Duodenal mucosa (tissue), 2 donors: ENCODE data around the gene FNDC3A.
"Not testable (repeated sequence)": the region's sequence is repeated elsewhere in the genome, so short reads cannot be mapped to it uniquely, and the experiment has no call there.

Experiments
- H3K27ac ChIP-seq: one replicate; pipeline ENCODE4 v1.7.0; 2013; ENCODE audit warnings: low read depth, low read length
- H3K27me3 ChIP-seq, 2 donors: one replicate each; pipeline ENCODE4 v1.7.0; 2013; ENCODE audit warnings: low read length in 2 of 2, control low read depth in 1 of 2; ENCODE audit not compliant: insufficient read depth in 2 of 2, control insufficient read depth in 1 of 2
- H3K36me3 ChIP-seq, 2 donors: one replicate each; pipeline ENCODE4 v1.7.0; 2013; ENCODE audit warnings: low read length in 2 of 2, control low read depth in 1 of 2; ENCODE audit not compliant: insufficient read depth in 2 of 2, control insufficient read depth in 1 of 2
- H3K4me1 ChIP-seq, 2 donors: one replicate each; pipeline ENCODE4 v1.7.0; 2013; ENCODE audit warnings: low read length in 2 of 2, control low read depth in 1 of 2; ENCODE audit not compliant: insufficient read depth in 2 of 2, control insufficient read depth in 1 of 2
- H3K4me3 ChIP-seq, 2 donors: one replicate each; pipeline ENCODE4 v1.7.0; 2013; ENCODE audit warnings: low read length in 2 of 2, low read depth in 1 of 2
- H3K9ac ChIP-seq, 2 donors: one replicate each; pipeline ENCODE4 v1.7.0; 2013; ENCODE audit warnings: low read length in 2 of 2, low read depth in 1 of 2
- H3K9me3 ChIP-seq, 2 donors: one replicate each; pipeline ENCODE4 v1.7.0; 2013; ENCODE audit warnings: low read length in 2 of 2, control low read depth in 1 of 2; ENCODE audit not compliant: control insufficient read depth in 1 of 2

Gene FNDC3A

GRCh38 chr13:48998641-48999292 lies 23.1 kb downstream of the FNDC3A start:
- no peak overlapping the region for H3K9ac ChIP-seq
- no peak overlapping the region for H3K27ac ChIP-seq
- H3K36me3 ChIP-seq, result peaks cover 0 to 4% of the 10 kb centered on the region in 2 donors
- no peaks in the 10 kb centered on the region for H3K4me1 ChIP-seq
- H3K9me3 ChIP-seq, result peaks cover 4 to 9% of the 10 kb centered on the region in 2 donors
- H3K4me3 ChIP-seq, result no peak overlapping the region
- H3K27me3 ChIP-seq, result no peaks in the 10 kb centered on the region

GRCh38 chr13:49000247-49000646 lies 24.5 kb downstream of the FNDC3A start:
- Histone ChIP-seq H3K27me3 (no peaks in the 10 kb centered on the region), H3K27ac (no peak overlapping the region), H3K4me3 (no peak overlapping the region), H3K4me1 (no peaks in the 10 kb centered on the region), H3K9me3 (peaks cover 4 to 9% of the 10 kb centered on the region in 2 donors), H3K36me3 (peaks cover 0 to 4% of the 10 kb centered on the region in 2 donors), H3K9ac (no peak overlapping the region)

- not testable (repeated sequence) for H3K9me3 ChIP-seq, H3K36me3 ChIP-seq, H3K27me3 ChIP-seq, H3K27ac ChIP-seq, H3K9ac ChIP-seq, H3K4me1 ChIP-seq, H3K4me3 ChIP-seq
These were observed 43.4 kb downstream of the FNDC3A start for GRCh38 chr13:49018986-49019635.

GRCh38 chr13:49020328-49020727 lies 44.6 kb downstream of the FNDC3A start:
- Histone ChIP-seq H3K4me3 (no peak overlapping the region), H3K9me3 (no peaks in the 10 kb centered on the region), H3K9ac (no peak overlapping the region)

GRCh38 chr13:49020940-49021553 lies 45.3 kb downstream of the FNDC3A start:
- H3K9ac ChIP-seq, result no peak overlapping the region
- H3K36me3 ChIP-seq, result peaks cover 0 to 3% of the 10 kb centered on the region in 2 donors
- H3K9me3 ChIP-seq, result no peaks in the 10 kb centered on the region
- H3K27me3 ChIP-seq, result no peaks in the 10 kb centered on the region
- no peak overlapping the region for H3K4me3 ChIP-seq
- no peak overlapping the region for H3K27ac ChIP-seq
- no peaks in the 10 kb centered on the region for H3K4me1 ChIP-seq

More at GRCh38 chr13:49020328-49020727, 44.6 kb downstream of the FNDC3A start:
- no peaks in the 10 kb centered on the region for H3K27me3 ChIP-seq
- H3K4me1 ChIP-seq, result no peaks in the 10 kb centered on the region
- peaks cover 0 to 3% of the 10 kb centered on the region in 2 donors for H3K36me3 ChIP-seq
- no peak overlapping the region for H3K27ac ChIP-seq

- H3K36me3 ChIP-seq, result peaks cover 0 to 3% of the 10 kb centered on the region in 2 donors
- H3K9me3 ChIP-seq, result no peaks in the 10 kb centered on the region
- H3K4me3 ChIP-seq, result no peak overlapping the region
- no peak overlapping the region for H3K27ac ChIP-seq
- H3K9ac ChIP-seq, result no peak overlapping the region
- no peaks in the 10 kb centered on the region for H3K4me1 ChIP-seq
- H3K27me3 ChIP-seq, result no peaks in the 10 kb centered on the region
These were observed 46.2 kb downstream of the FNDC3A start for GRCh38 chr13:49021953-49022352.

- Histone ChIP-seq H3K9me3 (no peaks in the 10 kb centered on the region), H3K4me3 (no peak overlapping the region), H3K9ac (no peak overlapping the region), H3K27ac (no peak overlapping the region), H3K36me3 (peaks cover 0 to 3% of the 10 kb centered on the region in 2 donors), H3K4me1 (no peaks in the 10 kb centered on the region), H3K27me3 (no peaks in the 10 kb centered on the region)
These were observed 46.9 kb downstream of the FNDC3A start for GRCh38 chr13:49022472-49023144.

GRCh38 chr13:49023431-49023830 lies 47.7 kb downstream of the FNDC3A start:
- Histone ChIP-seq H3K9ac (no peak overlapping the region), H3K4me3 (no peak overlapping the region), H3K9me3 (no peaks in the 10 kb centered on the region)

GRCh38 chr13:49026851-49027250 lies 51.1 kb downstream of the FNDC3A start:
- no peak overlapping the region for H3K27ac ChIP-seq
- H3K9me3 ChIP-seq, result no peaks in the 10 kb centered on the region
- no peaks in the 10 kb centered on the region for H3K4me1 ChIP-seq
- H3K9ac ChIP-seq, result no peak overlapping the region
- no peak overlapping the region for H3K4me3 ChIP-seq
- no peaks in the 10 kb centered on the region for H3K27me3 ChIP-seq
- no peaks in the 10 kb centered on the region for H3K36me3 ChIP-seq

More at GRCh38 chr13:49023431-49023830, 47.7 kb downstream of the FNDC3A start:
- no peak overlapping the region for H3K27ac ChIP-seq
- H3K4me1 ChIP-seq, result no peaks in the 10 kb centered on the region
- peaks cover 0 to 3% of the 10 kb centered on the region in 2 donors for H3K36me3 ChIP-seq
- no peaks in the 10 kb centered on the region for H3K27me3 ChIP-seq

- Histone ChIP-seq H3K4me1 (no peaks in the 10 kb centered on the region), H3K36me3 (no peaks in the 10 kb centered on the region), H3K4me3 (no peak overlapping the region)
These were observed 53.9 kb downstream of the FNDC3A start for GRCh38 chr13:49029570-49029969.

More at GRCh38 chr13:49029570-49029969, 53.9 kb downstream of the FNDC3A start:
- Histone ChIP-seq H3K27ac (no peak overlapping the region), H3K27me3 (no peaks in the 10 kb centered on the region), H3K9ac (no peak overlapping the region), H3K9me3 (no peaks in the 10 kb centered on the region)
